IPS-NIHi7 (cell line): ENCODE measurements around the gene CHD3.

Source experiments
- DNase-seq: peaks from one replicate; pipeline ENCODE4 v3.0.0; 2012; ENCODE audit warnings: mixed read lengths; ENCODE audit errors: extremely low spot score

The CHD3 gene

DNA sequence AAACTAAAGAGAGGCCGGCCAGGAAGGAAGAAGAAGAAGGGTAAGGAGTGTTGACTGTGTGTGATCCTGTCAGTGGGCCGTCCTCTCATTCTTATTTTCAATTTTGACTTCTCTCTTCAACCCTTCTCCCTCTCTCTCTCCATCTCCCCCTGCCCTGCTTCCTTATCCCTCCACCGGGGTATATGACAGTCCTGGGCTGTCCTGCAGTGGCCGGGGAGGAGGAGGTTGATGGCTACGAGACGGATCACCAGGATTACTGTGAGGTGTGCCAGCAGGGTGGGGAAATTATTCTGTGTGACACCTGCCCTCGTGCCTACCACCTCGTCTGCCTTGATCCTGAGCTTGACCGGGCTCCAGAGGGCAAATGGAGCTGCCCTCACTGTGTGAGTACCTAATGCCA is 5.6 kb downstream of the CHD3 start:
- no peak for DNase-seq

DNA sequence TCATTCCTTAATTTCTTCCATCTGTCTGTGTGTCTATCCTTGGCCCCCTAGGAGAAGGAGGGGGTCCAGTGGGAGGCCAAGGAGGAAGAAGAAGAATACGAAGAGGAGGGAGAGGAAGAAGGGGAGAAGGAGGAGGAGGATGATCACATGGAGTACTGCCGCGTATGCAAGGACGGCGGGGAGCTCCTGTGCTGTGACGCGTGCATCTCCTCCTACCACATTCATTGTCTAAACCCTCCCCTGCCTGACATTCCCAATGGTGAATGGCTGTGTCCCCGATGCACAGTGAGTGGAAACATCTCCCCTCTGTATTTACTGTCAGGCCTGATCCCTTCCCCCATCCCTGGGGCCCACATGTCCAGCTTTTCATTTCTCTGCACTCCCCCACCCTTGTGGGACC is 6.3 kb downstream of the CHD3 start:
- no peak for DNase-seq

GRCh38 chr17:7897090-7897489 is 8.5 kb downstream of the CHD3 start:
- no peak for DNase-seq

DNA sequence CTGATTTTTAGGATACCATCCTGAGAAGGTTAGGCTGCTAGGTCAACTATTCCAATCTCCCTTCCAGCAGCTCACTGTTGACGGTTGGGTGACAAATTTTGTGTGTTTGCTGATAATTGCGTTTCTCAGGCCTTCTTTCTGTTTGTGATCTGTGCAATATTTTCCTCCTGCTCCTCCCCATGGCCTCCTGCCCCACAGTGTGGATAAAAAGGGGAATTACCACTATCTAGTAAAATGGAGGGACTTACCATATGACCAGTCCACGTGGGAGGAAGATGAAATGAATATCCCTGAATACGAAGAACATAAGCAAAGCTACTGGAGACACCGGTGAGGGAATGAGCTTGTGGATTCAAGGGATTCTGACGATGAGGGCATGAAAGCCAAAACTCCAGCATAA is 9.2 kb downstream of the CHD3 start:
- DNase-seq = no peak

DNA sequence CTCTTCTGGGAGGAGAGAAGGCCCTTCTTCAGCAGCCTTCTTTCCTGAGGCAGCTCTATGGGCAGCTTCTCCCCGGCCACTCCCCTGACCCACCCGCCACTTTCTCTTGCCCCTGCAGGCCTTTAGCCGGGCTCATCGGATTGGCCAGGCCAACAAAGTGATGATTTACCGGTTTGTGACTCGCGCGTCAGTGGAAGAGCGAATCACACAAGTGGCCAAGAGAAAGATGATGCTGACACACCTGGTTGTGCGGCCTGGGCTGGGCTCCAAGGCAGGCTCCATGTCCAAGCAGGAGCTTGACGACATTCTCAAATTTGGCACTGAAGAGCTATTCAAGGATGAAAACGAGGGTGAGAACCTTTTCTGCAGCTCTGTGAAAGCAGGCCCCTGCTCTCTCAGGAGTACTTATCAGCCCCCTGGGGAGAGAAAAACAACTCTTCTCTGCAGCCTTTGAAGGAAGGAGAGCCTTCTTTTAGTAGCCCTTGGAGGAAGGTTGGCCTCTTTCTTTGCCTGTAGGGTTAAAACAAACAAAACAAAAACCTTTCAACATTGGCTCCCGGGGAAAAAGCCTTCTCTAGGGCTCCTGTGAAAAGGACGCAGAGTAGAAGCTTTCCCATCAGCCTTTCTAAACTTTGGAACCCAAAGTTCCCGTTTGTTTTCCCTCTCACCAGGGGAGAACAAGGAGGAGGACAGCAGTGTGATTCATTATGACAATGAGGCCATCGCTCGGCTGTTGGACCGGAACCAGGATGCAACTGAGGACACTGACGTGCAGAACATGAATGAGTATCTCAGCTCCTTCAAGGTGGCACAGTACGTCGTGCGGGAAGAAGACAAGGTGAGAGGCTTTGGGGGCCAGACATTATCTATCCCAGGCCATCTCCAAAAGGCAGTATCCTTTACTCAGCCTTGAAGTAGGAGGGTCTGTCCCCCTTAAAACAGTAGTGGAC is 14.8 kb downstream of the CHD3 start:
- DNase-seq = peak; percentile 35

DNA sequence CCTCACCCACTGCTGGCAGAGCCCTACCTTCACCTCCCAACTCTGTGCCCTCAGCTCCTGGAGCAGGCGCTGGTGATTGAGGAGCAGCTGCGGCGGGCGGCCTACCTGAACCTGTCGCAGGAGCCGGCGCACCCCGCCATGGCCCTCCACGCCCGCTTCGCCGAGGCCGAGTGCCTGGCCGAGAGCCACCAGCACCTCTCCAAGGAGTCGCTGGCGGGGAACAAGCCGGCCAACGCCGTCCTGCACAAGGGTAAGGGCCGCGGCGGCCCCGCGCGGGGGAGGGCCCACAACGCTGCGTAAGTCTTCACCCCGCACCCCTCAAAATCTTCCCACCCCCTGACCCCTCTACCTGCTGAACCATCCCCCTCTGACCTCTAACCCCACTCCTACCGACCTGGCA is 20.5 kb downstream of the CHD3 start:
- DNase-seq = no peak

GRCh38 chr17:7910281-7910680 is 21.7 kb downstream of the CHD3 start:
- DNase-seq = no peak

DNA sequence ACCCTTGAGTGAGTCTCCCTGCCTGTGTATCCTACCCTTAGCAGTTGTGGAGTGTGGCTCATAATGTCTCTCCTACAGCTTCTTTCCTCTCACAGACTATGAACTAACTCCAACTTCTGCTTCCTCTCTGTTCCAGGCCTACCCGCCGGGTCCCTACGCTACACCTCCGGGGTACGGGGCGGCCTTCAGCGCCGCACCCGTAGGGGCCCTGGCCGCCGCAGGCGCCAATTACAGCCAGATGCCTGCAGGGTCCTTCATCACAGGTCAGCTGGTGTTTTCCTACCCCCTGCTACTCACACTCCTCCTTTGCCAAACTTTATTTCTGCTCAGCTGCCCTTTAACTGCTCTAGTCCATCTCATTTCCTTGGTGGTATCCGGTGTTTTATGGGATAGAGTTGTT is 22.1 kb downstream of the CHD3 start:
- DNase-seq = no peak

GRCh38 chr17:7911116-7911515 is 22.5 kb downstream of the CHD3 start:
- no peak for DNase-seq

DNA sequence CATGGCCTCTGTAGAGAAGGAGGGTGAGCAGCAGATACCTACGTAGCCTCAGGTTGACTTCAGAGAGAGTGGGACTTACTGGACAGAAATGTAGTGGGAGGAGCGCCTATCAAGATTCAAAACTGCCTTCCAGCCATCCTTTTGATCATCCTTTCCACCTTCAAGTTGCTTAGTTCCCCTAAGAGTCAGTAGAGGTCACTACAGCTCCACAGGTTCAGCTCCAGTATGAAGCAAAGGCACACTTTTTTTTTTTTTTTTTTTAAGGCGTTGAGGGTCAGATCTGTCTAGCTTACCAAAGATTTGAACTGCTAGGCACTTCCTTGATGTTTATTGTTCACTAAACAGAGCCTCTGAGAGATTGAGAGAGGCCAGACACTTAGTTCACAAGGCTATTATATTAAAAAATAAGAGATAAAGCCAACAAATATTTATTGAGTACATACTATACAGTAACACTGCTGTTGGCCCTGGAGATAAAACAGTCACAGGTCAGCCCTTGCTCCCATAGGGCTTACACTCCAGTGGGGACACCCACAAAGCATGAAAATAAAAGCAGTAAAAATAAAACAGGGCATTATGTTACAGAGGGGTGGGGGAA is 24.4 kb downstream of the CHD3 start:
- peak; percentile 64 for DNase-seq

- DNase-seq = no peak
Observed at GRCh38 chr17:7915179-7915610, 26.6 kb downstream of the CHD3 start.

DNA sequence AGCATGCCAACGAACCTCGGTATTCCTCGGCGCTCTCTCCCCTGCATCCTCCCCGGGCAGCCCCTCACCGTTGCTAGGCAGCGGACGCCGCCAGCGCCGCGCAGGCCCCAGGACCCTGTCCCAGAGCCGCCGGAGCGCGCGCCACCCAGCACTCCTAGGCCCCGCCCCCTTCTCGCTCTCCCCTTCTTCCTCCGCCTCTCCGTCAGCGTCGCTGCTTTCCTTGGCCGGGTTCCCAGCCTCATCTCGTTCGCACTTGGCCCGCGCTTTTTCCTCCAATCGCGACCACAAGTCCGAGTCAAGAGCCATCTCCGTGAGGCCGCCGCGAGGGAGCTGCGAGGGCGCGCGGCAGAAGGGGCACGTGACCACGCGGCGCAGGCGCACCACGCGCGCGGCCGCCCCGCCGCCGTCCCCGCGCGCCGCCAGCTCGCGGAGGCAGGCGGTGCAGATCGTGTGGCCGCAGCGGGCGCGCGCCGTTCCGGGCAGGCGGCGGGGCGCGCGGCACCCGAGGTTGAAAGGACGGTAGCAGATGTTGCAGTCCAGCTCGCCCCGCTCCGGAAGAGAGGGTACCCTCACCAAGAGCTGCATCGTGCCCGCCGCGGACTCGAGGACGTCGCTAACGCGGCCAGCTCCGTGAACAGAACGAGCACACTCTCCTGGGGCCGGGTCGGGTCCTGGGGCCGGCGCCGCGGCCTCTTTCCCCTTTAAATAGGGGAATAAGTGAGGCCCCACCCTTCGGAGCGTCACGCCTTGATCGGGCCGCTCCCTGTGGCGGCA is 27.2 kb downstream of the CHD3 start, which contains the start of gene RNF227:
Gene RNF227, minus strand, starts transcription at position 679 of the 774 bp plus-strand sequence. Its CDS starts 94 bp downstream, at position 585.
- peak; percentile 83 for DNase-seq

DNA sequence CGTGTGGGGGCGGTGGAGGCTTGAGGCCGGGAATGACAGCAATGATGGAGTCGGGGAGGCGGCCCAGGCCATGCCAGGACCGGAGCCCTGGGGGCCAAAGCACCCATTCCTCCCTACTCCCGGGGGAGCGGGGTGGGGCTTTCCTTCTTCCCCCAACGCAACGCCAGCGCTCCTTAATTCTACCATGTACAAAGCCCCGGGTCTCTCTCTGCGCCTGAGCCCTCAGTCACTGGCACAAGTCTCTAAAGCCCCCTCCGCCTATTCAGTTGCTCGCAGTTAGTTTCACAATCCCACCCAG is 27.7 kb downstream of the CHD3 start:
- no peak for DNase-seq

- DNase-seq = no peak
Observed at GRCh38 chr17:7916808-7917207, 28.2 kb downstream of the CHD3 start.

DNA sequence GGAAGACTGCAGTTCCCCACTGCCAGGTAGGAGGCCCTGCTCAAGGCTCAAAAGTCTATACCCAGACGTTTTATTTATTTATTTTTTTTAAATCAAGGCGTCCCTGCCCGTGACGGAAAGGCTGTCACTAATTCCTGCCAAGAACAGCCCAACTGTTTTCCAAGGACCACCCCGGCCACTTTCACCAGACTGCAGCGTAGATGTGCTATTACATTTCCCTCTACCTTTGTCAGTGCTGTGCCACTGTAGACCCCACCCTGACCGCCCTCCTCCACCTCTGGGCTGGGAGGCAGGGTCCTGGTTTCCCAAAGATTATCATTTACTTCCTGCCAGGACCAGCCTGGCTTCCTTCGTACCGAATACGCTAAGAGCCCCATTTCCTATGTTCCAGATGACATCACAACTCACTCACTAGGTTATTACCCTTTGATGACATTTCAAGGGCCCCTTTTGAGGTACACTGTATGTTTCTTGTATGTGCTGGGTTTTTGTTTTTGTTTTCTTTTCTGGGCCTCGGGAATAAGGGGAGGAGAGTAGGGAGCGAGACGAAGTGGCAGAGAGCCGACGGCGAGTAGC is 33.8 kb downstream of the CHD3 start:
- DNase-seq = no peak

- DNase-seq = peak; percentile 78
Observed at GRCh38 chr17:7922845-7923628, 34.4 kb downstream of the CHD3 start.

GRCh38 chr17:7927596-7927995 is 39.0 kb downstream of the CHD3 start:
- peak; percentile 29 for DNase-seq

- peak; percentile 88 for DNase-seq
Observed at GRCh38 chr17:7929158-7930023, 40.8 kb downstream of the CHD3 start, which contains the start of gene KCNAB3. Gene KCNAB3 (minus strand): TSS chr17:7929856. CDS start chr17:7929435, 421 bp downstream.

DNA sequence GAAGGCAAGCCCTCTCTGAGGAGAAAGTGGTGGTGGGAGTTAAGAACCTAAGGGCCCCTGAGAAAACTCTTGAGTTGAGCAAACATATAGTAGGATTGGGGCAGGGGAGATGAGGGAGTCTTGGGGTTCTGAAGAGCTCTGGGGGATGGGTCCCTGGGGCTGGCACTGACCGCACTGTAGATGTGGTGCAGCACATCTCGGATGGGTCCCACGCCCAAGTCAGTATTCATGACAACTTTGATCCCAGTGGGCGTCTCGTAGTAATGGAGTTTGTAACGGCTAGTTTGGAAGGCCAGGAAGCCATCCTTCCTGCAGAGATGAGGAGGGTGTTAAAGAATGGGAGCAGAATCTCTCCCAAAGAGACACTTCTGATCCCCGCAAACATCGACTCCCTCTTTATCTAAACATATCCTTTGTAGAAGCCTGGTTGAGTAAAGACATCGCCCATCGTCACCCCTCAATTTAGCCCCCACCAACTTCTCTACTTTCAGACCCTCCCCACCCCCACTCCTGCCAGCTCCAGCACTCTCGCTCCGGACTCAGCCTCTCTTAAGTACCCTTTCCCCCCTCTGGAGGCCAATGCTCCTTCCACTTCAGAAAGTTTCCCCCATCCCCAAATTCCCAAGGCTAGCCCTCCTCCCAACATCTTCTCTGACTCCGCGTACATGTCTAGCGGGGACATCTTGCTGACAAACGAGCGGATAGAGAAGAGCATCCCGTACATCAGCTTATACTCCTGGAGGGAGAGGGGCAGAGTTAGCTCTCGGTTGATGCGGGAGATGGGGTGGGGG is 42.4 kb downstream of the CHD3 start:
- DNase-seq = no peak
